Neural progenitor cell (in vitro differentiated cells): ENCODE results near the gene WDR93. TPM values are rescaled to one million over a fixed set of nuclear protein-coding genes. Genes with fewer than 3 reads are reported as not detected.

Source experiments
- DNase-seq: peaks from one replicate; pipeline ENCODE4 v3.0.0-alpha.2; 2016; ENCODE audit warnings: low spot score
- H2AFZ ChIP-seq: fragments of 200-600 bp; sonication (generic); replicated peaks from 2 replicates; pipeline ENCODE4 v1.6.1; 2016; ENCODE audit warnings: antibody characterized with exemption
- H3F3A ChIP-seq: fragments of 200-600 bp; sonication (generic); 2 replicates; pipeline ENCODE4 v1.6.1; 2016; ENCODE audit warnings: antibody characterized with exemption, low read depth
- H3K27ac ChIP-seq: fragments of 200-600 bp; sonication (generic); 2 replicates; pipeline ENCODE4 v1.5.1; 2016; ENCODE audit warnings: mild to moderate bottlenecking
- H3K27me3 ChIP-seq: fragments of 200-600 bp; sonication (generic); 2 replicates; pipeline ENCODE4 v1.6.1; 2016; ENCODE audit warnings: mild to moderate bottlenecking, moderate library complexity
- H3K36me3 ChIP-seq: fragments of 200-600 bp; sonication (generic); 2 replicates; pipeline ENCODE4 v1.5.1; 2016
- H3K4me1 ChIP-seq: fragments of 200-600 bp; sonication (generic); 2 replicates; pipeline ENCODE4 v1.6.1; 2016; ENCODE audit warnings: mixed run types
- H3K4me2 ChIP-seq: fragments of 200-600 bp; sonication (generic); 2 replicates; pipeline ENCODE4 v1.6.1; 2016
- H3K4me3 ChIP-seq: fragments of 200-600 bp; sonication (generic); 2 replicates; pipeline ENCODE4 v1.5.1; 2016
- H3K79me2 ChIP-seq: fragments of 200-600 bp; sonication (generic); 2 replicates; pipeline ENCODE4 v1.6.1; 2016; ENCODE audit warnings: low read depth
- H3K9ac ChIP-seq: fragments of 200-600 bp; sonication (generic); 2 replicates; pipeline ENCODE4 v1.6.1; 2016
- H3K9me3 ChIP-seq: fragments of 200-600 bp; sonication (generic); 2 replicates; pipeline ENCODE4 v1.5.1; 2016; ENCODE audit warnings: low read depth
- H4K20me1 ChIP-seq: fragments of 200-600 bp; sonication (generic); 2 replicates; pipeline ENCODE4 v1.6.1; 2016; ENCODE audit warnings: low read depth
- H3K27ac Mint-ChIP-seq: 3 replicates; pipeline ENCODE4 v1.8.0; 2021; ENCODE audit warnings: mixed read lengths
- H3K27me3 Mint-ChIP-seq: 2 replicates; pipeline ENCODE4 v1.8.0; 2022; ENCODE audit warnings: low read depth, mild to moderate bottlenecking, inconsistent platforms, moderate library complexity, mixed read lengths; ENCODE audit not compliant: insufficient read depth
- H3K36me3 Mint-ChIP-seq: 3 replicates; pipeline ENCODE4 v1.8.0; 2021; ENCODE audit warnings: mixed read lengths
- H3K4me1 Mint-ChIP-seq: 3 replicates; pipeline ENCODE4 v1.8.0; 2021; ENCODE audit warnings: mixed read lengths
- H3K4me3 Mint-ChIP-seq: 3 replicates; pipeline ENCODE4 v1.8.0; 2021; ENCODE audit warnings: mild to moderate bottlenecking, moderate library complexity, mixed read lengths
- H3K9me3 Mint-ChIP-seq: 3 replicates; pipeline ENCODE4 v1.8.0; 2020; ENCODE audit warnings: mixed read lengths
- EZH2 ChIP-seq: fragments of 200-600 bp; sonication (generic); IDR thresholded peaks from 2 replicates; pipeline ENCODE4 v1.6.1; 2017; ENCODE audit warnings: antibody characterized with exemption, mild to moderate bottlenecking, moderate library complexity
- EZH2phosphoT487 ChIP-seq: fragments of 200-600 bp; sonication (generic); IDR thresholded peaks from 2 replicates; pipeline ENCODE4 v1.6.1; 2017; ENCODE audit warnings: antibody characterized with exemption
- total RNA-seq: library from RNA; depleted of rRNA; stranded (reverse); fragments of >200 nt; gene quantifications from 2 replicates; pipeline ENCODE4 v1.2.3, GENCODE V29; 2015; ENCODE audit warnings: low replicate concordance
- TF ChIP-seq, protein P1 (sequence below): fragments of 200-600 bp; sonication (generic); IDR thresholded peaks from 2 replicates; pipeline ENCODE4 v1.5.1; 2017; ENCODE audit warnings: antibody characterized with exemption, mild to moderate bottlenecking

The WDR93 gene
- total RNA-seq, 1 donor from 2014 or later = 0.51 TPM

DNA sequence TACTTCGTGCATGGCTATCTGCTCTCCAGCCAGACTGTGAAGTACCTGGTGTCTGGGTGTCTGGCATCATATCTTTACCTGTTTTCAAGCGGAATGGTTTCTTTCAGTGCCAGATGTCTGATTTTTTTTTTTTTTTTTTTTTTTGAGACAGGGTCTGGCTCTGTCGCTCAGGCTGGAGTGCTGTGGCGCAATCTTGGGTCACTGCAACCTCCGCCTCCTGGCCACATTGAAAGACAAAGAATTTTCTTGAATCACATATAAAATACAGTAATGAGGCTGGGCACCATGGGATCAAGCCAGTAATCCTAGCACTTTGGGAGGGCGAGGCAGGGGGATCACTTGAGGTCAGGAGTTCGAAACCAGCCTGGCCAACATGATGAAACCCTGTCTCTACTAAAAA is 63.2 kb downstream of the WDR93 start:
- Mint-ChIP-seq H3K36me3 (no peaks in the 10 kb centered on the region), H3K27me3 (peaks cover 15% of the 10 kb centered on the region), H3K9me3 (no peaks in the 10 kb centered on the region), H3K4me3 (no peak overlapping the region), H3K27ac (no peak overlapping the region), H3K4me1 (peaks cover 3% of the 10 kb centered on the region)
- Histone ChIP-seq H3K4me3 (no peak overlapping the region), H3K27me3 (peaks cover 64% of the 10 kb centered on the region), H3K4me1 (no peaks in the 10 kb centered on the region), H3K79me2 (no peaks in the 10 kb centered on the region), H3K27ac (no peak overlapping the region), H3K9me3 (no peaks in the 10 kb centered on the region), H3F3A (no peaks in the 10 kb centered on the region), H3K4me2 (no peak overlapping the region), H3K36me3 (no peaks in the 10 kb centered on the region), H3K9ac (no peak overlapping the region), H2AFZ (no peak overlapping the region), H4K20me1 (peaks cover 8% of the 10 kb centered on the region)
- TF ChIP-seq EZH2 = no peak
- TF ChIP-seq EZH2phosphoT487 = no peak
- TF ChIP-seq, protein P1, sequence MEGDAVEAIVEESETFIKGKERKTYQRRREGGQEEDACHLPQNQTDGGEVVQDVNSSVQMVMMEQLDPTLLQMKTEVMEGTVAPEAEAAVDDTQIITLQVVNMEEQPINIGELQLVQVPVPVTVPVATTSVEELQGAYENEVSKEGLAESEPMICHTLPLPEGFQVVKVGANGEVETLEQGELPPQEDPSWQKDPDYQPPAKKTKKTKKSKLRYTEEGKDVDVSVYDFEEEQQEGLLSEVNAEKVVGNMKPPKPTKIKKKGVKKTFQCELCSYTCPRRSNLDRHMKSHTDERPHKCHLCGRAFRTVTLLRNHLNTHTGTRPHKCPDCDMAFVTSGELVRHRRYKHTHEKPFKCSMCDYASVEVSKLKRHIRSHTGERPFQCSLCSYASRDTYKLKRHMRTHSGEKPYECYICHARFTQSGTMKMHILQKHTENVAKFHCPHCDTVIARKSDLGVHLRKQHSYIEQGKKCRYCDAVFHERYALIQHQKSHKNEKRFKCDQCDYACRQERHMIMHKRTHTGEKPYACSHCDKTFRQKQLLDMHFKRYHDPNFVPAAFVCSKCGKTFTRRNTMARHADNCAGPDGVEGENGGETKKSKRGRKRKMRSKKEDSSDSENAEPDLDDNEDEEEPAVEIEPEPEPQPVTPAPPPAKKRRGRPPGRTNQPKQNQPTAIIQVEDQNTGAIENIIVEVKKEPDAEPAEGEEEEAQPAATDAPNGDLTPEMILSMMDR = no peak
- DNase-seq = no peak

DNA sequence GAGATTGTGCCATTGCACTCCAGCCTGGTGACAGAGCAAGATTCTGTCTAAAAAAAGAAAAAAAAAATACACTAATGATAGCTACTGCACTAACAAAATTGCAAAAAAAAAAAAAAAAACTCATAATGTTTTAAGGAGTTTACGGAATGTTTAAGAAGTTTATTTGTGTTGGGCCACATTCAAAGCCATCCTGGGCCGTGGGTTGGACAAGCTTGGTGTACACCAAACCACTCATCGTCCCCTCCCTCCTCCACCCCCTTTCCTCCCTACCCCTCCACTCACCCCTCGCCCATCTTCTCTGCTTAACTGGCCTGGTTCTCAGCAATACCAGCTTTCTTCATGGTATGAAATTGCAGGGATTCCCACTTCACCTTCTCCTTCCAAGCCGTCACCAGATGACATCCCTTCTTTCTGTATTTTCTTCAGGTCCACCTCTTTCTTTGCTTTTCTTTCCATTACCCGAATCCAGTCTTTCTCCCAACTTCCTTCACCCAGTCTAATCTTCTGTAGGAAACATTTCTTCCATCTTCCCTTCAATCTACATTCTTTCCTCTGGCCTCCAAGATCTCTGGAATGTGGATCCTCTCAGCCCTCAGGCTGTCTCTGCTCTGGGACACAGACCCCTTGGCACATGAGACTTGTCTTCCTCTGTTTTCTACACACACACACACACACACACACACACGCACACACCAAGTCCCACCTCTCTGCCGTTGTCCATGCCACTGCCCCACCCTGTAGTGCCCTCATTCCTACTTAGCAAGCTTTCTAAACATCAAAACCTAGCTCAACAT is 63.9 kb downstream of the WDR93 start:
- Histone ChIP-seq H4K20me1 (peaks cover 2% of the 10 kb centered on the region), H3K9ac (no peak overlapping the region), H3K4me3 (no peak overlapping the region), H3K79me2 (no peaks in the 10 kb centered on the region), H3K36me3 (no peaks in the 10 kb centered on the region), H3K27ac (no peak overlapping the region), H3K9me3 (no peaks in the 10 kb centered on the region), H3F3A (no peaks in the 10 kb centered on the region), H3K4me2 (no peak overlapping the region), H2AFZ (no peak overlapping the region), H3K4me1 (no peaks in the 10 kb centered on the region), H3K27me3 (peaks cover 57% of the 10 kb centered on the region)
- Mint-ChIP-seq H3K9me3 (no peaks in the 10 kb centered on the region), H3K4me3 (no peak overlapping the region), H3K27ac (no peak overlapping the region), H3K27me3 (peaks cover 14% of the 10 kb centered on the region), H3K36me3 (no peaks in the 10 kb centered on the region), H3K4me1 (peaks cover under 1% of the 10 kb centered on the region)
- no peak for DNase-seq
- TF ChIP-seq EZH2phosphoT487 = no peak
- no peak for TF ChIP-seq EZH2
- TF ChIP-seq, protein P1 = no peak

DNA sequence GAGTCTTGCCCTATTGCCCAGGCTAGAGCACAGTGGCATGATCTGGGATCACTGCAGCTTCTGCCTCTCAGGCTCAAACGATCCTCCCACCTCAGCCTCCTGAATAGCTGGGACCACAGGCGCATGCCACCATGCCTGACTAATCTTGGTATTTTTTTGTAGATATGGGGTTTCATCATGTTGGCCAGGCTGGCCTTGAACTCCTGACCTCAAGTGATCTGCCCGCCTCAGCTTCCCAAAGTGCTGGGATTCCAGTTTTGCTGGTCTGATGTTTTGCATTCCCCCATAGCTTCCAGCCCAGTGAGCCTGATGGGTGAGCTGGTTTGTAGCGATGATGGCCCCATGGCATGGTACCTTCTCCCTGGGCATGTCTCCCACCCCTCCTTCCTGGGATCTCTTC is 65.1 kb downstream of the WDR93 start:
- Histone ChIP-seq H3K4me2 (no peak overlapping the region), H3K4me1 (no peaks in the 10 kb centered on the region), H3K27me3 (peaks cover 46% of the 10 kb centered on the region), H3K9me3 (no peaks in the 10 kb centered on the region), H3K27ac (no peak overlapping the region), H3K79me2 (no peaks in the 10 kb centered on the region), H3K36me3 (no peaks in the 10 kb centered on the region), H2AFZ (no peak overlapping the region), H3F3A (no peaks in the 10 kb centered on the region), H3K4me3 (no peak overlapping the region), H3K9ac (no peak overlapping the region), H4K20me1 (no peaks in the 10 kb centered on the region)
- DNase-seq = no peak
- TF ChIP-seq EZH2 (no peak), EZH2phosphoT487 (no peak)
- Mint-ChIP-seq H3K4me1 (no peaks in the 10 kb centered on the region), H3K27me3 (peaks cover 11% of the 10 kb centered on the region), H3K27ac (no peak overlapping the region), H3K4me3 (no peak overlapping the region), H3K36me3 (no peaks in the 10 kb centered on the region), H3K9me3 (no peaks in the 10 kb centered on the region)

DNA sequence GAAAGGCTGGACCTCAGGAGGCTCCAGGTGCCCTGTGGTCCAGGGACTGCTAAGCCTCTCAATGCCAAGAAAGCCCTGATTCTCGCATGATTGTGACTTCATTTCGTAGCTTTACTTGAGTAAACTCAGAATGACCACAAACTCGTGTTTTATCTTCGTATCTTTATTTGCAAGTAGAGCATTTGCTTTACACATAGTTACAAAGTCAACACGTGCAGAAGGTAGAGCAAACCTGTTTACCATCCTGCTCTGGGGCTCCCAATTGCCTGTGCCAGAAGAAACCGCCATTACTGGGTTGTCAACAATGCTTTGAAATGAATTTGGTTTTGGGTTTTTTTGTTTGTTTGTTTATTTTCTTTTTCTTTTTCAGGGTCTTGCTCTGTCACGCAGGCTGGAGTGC is 66.3 kb downstream of the WDR93 start:
- Mint-ChIP-seq H3K27me3 (peaks cover 8% of the 10 kb centered on the region), H3K4me1 (no peaks in the 10 kb centered on the region), H3K4me3 (no peak overlapping the region), H3K36me3 (no peaks in the 10 kb centered on the region), H3K9me3 (no peaks in the 10 kb centered on the region), H3K27ac (no peak overlapping the region)
- no peak for DNase-seq
- Histone ChIP-seq H2AFZ (no peak overlapping the region), H4K20me1 (no peaks in the 10 kb centered on the region), H3K4me1 (no peaks in the 10 kb centered on the region), H3K4me2 (no peak overlapping the region), H3K27ac (no peak overlapping the region), H3F3A (no peaks in the 10 kb centered on the region), H3K27me3 (peaks cover 34% of the 10 kb centered on the region), H3K9me3 (no peaks in the 10 kb centered on the region), H3K4me3 (no peak overlapping the region), H3K79me2 (no peaks in the 10 kb centered on the region), H3K36me3 (no peaks in the 10 kb centered on the region), H3K9ac (no peak overlapping the region)
- TF ChIP-seq, protein P1 = no peak
- no peak for TF ChIP-seq EZH2phosphoT487
- TF ChIP-seq EZH2 = no peak
